ENCODE results near the gene HOXB9.

The HOXB9 gene

GRCh38 chr17:48611681-48612455 is 14.3 kb downstream of the HOXB9 start:
- DNase-seq (ENCODE audit: low read depth, low spot score), result no peak

- no peak for DNase-seq (ENCODE audit: low read depth, low spot score)
These were observed 14.9 kb downstream of the HOXB9 start for GRCh38 chr17:48611213-48611612.

- no peak for DNase-seq (ENCODE audit: low read depth, low spot score)
These were observed 15.6 kb downstream of the HOXB9 start, which contains the start of gene HOXB7 for GRCh38 chr17:48610282-48611211. TSS of gene HOXB7 (minus strand) at chr17:48611017. CDS start at chr17:48610918, 99 bp downstream.

GRCh38 chr17:48609759-48610281 is 16.3 kb downstream of the HOXB9 start:
- DNase-seq (ENCODE audit: low read depth, low spot score), result no peak

GRCh38 chr17:48609033-48609432 is 17.1 kb downstream of the HOXB9 start:
- no peak for DNase-seq (ENCODE audit: low read depth, low spot score)

GRCh38 chr17:48608494-48608834 is 17.7 kb downstream of the HOXB9 start:
- DNase-seq (ENCODE audit: low read depth, low spot score), result no peak

GRCh38 chr17:48606892-48607614 is 19.1 kb downstream of the HOXB9 start:
- DNase-seq (ENCODE audit: low read depth, low spot score), result no peak

- no peak for DNase-seq (ENCODE audit: low read depth, low spot score)
These were observed 19.9 kb downstream of the HOXB9 start for GRCh38 chr17:48605991-48606891.

GRCh38 chr17:48605409-48605919 is 20.7 kb downstream of the HOXB9 start:
- DNase-seq (ENCODE audit: low read depth, low spot score), result no peak

- no peak for DNase-seq (ENCODE audit: low read depth, low spot score)
These were observed 21.3 kb downstream of the HOXB9 start, which contains the start of gene HOXB6 for GRCh38 chr17:48604770-48605329. TSS of gene HOXB6 (minus strand) at chr17:48604986. CDS start at chr17:48598150, 6,836 bp downstream.

- DNase-seq (ENCODE audit: low read depth, low spot score), result no peak
These were observed 22.0 kb downstream of the HOXB9 start for GRCh38 chr17:48603959-48604769.

- DNase-seq (ENCODE audit: low read depth, low spot score), result no peak
These were observed 24.4 kb downstream of the HOXB9 start for GRCh38 chr17:48601539-48602425.

GRCh38 chr17:48601207-48601538 is 25.0 kb downstream of the HOXB9 start:
- DNase-seq (ENCODE audit: low read depth, low spot score), result no peak

- DNase-seq (ENCODE audit: low read depth, low spot score), result no peak
These were observed 25.7 kb downstream of the HOXB9 start for GRCh38 chr17:48600244-48601098.

- no peak for DNase-seq (ENCODE audit: low read depth, low spot score)
These were observed 26.8 kb downstream of the HOXB9 start for GRCh38 chr17:48599354-48599753.

GRCh38 chr17:48598736-48599135 is 27.4 kb downstream of the HOXB9 start:
- DNase-seq (ENCODE audit: low read depth, low spot score), result no peak

All from astrocyte of the hippocampus (primary cell).